GM13976 (cell line): ENCODE measurements around the gene PAIP2.
"Not testable (repeated sequence)": the region's sequence is repeated elsewhere in the genome, so short reads cannot be mapped to it uniquely, and the experiment has no call there.

Source experiments
- DNase-seq: peaks from one replicate; pipeline ENCODE4 v3.0.0; 2012; ENCODE audit warnings: low spot score
- CTCF ChIP-seq: IDR thresholded peaks from 2 replicates; pipeline ENCODE4 v1.5.1; 2012; ENCODE audit warnings: borderline replicate concordance, mild to moderate bottlenecking; ENCODE audit not compliant: insufficient read depth; ENCODE audit errors: extremely low read depth, missing control alignments, control extremely low read depth
- in situ Hi-C: fragments of 300-500 bp; cut with MboI; formaldehyde crosslinking; loops from one replicate; pipeline ENCODE4 v1.12.0; 2022; ENCODE audit warnings: low sequenced_read_pairs, mixed read lengths, inconsistent platforms; ENCODE audit not compliant: unreplicated experiment

The PAIP2 gene

GRCh38 chr5:139403418-139403786 is 61.7 kb downstream of the PAIP2 start:
- in situ Hi-C loops: loop anchor here (25.0 kb wide), 1 partner anchor 359 kb away; no protein-coding TSS in a partner anchor
- no peak for TF ChIP-seq CTCF
- DNase-seq: no peak

GRCh38 chr5:139403787-139404483 is 62.3 kb downstream of the PAIP2 start, which contains the start of gene SPATA24:
TSS of gene SPATA24 (minus strand) at chr5:139404089. CDS start at chr5:139404060, 29 bp downstream.
- in situ Hi-C loops: loop anchor here (25.0 kb wide), 1 partner anchor 358 kb away; no protein-coding TSS in a partner anchor
- TF ChIP-seq CTCF: no peak
- peak; percentile 96 for DNase-seq

- no peak for DNase-seq
- no peak for TF ChIP-seq CTCF
- in situ Hi-C loops: loop anchor here (25.0 kb wide), 1 partner anchor 358 kb away; no protein-coding TSS in a partner anchor
Observed at GRCh38 chr5:139404484-139404840, 62.8 kb downstream of the PAIP2 start.

GRCh38 chr5:139406963-139407362 is 65.3 kb downstream of the PAIP2 start:
- in situ Hi-C loops: loop anchor here (25.0 kb wide), 1 partner anchor 355 kb away; no protein-coding TSS in a partner anchor
- no peak for TF ChIP-seq CTCF
- DNase-seq: no peak

GRCh38 chr5:139407517-139407916 is 65.9 kb downstream of the PAIP2 start:
- no peak for TF ChIP-seq CTCF
- in situ Hi-C loops: loop anchor here (25.0 kb wide), 1 partner anchor 355 kb away; no protein-coding TSS in a partner anchor
- peak; percentile 53 for DNase-seq

GRCh38 chr5:139408191-139408590 is 66.5 kb downstream of the PAIP2 start:
- in situ Hi-C loops: loop anchor here (25.0 kb wide), 1 partner anchor 354 kb away; no protein-coding TSS in a partner anchor
- no peak for TF ChIP-seq CTCF
- DNase-seq: no peak

- not testable (repeated sequence) for DNase-seq
- in situ Hi-C loops: loop anchor here (25.0 kb wide), 1 partner anchor 353 kb away; no protein-coding TSS in a partner anchor
Observed at GRCh38 chr5:139409116-139409515, 67.5 kb downstream of the PAIP2 start.
